ENCODE data around the gene B9D1.

Gene B9D1

DNA sequence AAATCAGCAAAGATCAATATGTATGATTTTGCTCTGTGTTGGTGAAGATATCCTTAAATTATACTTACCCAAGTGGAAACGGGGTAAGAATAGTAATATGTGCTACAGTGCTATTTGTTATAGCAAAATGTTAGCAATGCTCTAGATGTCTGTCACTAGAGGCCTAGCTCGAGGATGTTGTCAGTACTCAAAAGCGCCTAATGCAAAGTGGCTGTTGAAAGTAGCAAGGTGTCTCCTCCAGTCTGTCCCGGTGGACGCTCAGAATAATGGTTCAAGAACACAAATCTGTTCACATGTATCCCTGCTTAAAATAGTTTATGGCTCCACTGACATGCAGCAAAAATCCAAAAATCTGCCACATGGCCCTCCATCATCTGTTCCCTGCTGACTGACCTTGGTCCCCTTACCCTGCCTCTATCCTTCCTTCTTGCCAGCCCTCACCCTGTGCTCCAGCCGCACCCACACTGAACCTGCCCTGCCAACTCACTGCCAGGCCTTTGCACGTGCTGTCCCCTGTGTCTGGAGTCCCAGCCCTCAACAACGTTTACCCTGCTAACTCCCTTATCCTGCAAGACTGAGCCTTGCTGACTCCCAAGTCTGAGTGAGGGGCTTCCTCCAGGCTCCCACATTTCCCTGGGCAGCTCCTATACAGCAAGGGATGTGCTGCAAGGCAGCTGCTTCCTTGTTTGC lies 38.9 kb upstream of the B9D1 start:
- H3K36me3 ChIP-seq (ENCODE audit: insufficient read depth, low read length), result no peaks in the 10 kb centered on the region
- H3K4me3 ChIP-seq (ENCODE audit: low read length), result no peak overlapping the region
- H3K9me3 ChIP-seq (ENCODE audit: low read length), result no peaks in the 10 kb centered on the region
- H3K4me1 ChIP-seq (ENCODE audit: insufficient read depth, low read length), result no peaks in the 10 kb centered on the region
- H3K27me3 ChIP-seq (ENCODE audit: insufficient read depth, low read length), result no peaks in the 10 kb centered on the region
- H2AFZ ChIP-seq (ENCODE audit: low read depth, low read length), result no peak overlapping the region

DNA sequence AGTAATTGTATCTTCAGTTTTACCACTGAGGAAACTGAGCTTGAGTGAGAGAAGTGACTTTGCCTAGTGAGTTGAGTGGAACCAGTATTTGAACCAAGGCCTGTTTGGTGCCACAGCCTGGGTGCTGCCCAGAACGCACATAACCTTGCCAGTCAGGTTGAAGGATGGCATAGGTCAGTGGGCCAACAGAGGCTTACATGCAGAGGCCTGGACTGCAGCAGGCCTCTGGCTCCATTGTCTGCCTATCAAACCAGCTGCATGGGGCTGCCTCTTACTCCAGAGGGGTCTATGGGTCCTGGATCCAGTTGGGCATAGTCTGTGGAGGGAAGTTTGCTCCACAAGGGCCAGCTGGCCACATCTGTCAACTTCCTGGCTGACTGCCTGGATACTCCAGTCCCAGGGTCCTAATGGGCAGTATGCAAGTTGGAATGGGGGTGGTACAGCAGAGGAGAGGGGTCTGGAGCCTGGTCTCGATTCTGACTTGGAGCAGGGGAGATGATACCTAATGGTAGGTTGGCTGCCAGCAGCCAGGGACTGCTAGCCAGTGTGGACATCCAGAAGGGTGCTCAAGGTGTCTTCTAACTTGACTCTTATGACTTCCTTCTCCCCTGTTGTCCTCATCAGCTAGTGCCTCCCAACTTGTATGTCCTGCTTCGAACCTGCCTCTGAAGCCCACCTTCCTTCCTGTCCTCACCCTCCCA lies 37.4 kb upstream of the B9D1 start:
- H3K4me3 ChIP-seq (ENCODE audit: low read length), result no peak overlapping the region
- no peaks in the 10 kb centered on the region for H3K9me3 ChIP-seq (ENCODE audit: low read length)
- no peaks in the 10 kb centered on the region for H3K36me3 ChIP-seq (ENCODE audit: insufficient read depth, low read length)
- H2AFZ ChIP-seq (ENCODE audit: low read depth, low read length), result no peak overlapping the region
- H3K27me3 ChIP-seq (ENCODE audit: insufficient read depth, low read length), result no peaks in the 10 kb centered on the region
- H3K4me1 ChIP-seq (ENCODE audit: insufficient read depth, low read length), result no peaks in the 10 kb centered on the region

DNA sequence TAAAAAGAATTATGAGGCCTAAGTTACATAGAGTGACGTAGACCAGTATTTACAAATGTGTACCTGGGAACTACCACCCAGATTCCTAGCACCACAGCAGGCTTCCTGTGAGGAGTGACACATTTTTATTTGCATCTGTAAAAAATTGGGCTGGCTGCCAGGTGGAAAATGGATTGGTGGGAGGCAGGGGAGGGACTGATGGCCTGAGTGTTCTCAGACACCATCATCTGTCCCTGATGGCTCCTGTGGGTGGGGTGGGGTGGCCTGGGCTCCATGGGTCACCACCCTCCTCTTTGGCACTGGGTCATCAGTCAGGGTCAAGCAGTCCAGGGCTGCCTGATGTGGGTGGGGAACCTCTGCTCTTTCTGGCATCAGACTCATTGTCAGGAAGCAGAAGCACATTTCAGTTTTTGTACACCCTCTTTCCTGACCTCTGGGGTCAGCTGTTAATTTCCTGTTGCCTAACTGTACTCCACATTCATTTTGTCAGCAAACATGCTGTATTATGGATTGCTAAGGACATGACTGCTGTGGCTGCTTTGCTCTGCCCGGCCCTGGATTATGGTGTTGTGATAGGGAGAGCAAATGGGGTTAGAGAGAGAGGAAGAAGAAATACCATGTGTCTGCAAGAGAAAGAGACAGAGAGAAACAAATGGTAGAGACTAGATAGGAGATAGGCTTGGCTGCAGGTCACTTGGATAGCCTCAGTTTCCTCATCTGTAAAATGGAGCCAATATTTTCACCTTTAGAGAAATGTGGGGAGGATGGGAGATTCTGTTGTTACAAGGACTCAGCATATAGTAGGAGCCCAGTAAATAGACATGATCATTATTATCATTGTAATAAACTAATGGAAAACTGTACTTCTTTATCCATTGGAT lies 36.0 kb upstream of the B9D1 start:
- H3K4me1 ChIP-seq (ENCODE audit: insufficient read depth, low read length), result no peaks in the 10 kb centered on the region
- H3K4me3 ChIP-seq (ENCODE audit: low read length), result no peak overlapping the region
- H3K9me3 ChIP-seq (ENCODE audit: low read length), result no peaks in the 10 kb centered on the region
- no peaks in the 10 kb centered on the region for H3K36me3 ChIP-seq (ENCODE audit: insufficient read depth, low read length)
- no peak overlapping the region for H2AFZ ChIP-seq (ENCODE audit: low read depth, low read length)
- H3K27me3 ChIP-seq (ENCODE audit: insufficient read depth, low read length), result no peaks in the 10 kb centered on the region

DNA sequence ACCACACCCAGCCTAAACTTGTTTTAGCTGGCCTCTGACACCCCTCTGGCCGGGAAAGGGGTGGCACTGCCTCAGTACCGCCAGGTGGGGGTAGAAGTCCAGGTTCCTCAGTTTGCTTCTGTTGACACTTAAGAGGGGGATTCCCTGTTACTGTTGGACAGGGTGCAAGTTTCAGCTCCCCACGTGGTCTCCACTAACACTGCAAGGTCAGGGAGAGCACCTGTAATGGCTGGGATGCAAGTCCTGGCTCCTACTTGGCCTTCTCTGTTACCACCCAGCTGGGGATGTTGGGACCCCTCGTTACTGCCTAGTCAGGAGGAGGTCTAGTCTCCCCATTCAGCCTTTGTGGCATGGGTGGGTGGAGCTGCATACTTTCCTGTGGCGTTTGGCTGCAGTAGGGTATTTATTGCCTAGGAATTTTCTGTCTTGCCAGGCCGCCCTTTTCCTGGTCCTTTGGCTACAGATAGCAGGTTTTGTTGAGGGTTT lies 35.1 kb upstream of the B9D1 start:
- no peaks in the 10 kb centered on the region for H3K4me1 ChIP-seq (ENCODE audit: insufficient read depth, low read length)
- H3K36me3 ChIP-seq (ENCODE audit: insufficient read depth, low read length), result no peaks in the 10 kb centered on the region
- H3K4me3 ChIP-seq (ENCODE audit: low read length), result no peak overlapping the region
- H2AFZ ChIP-seq (ENCODE audit: low read depth, low read length), result no peak overlapping the region
- H3K27me3 ChIP-seq (ENCODE audit: insufficient read depth, low read length), result peaks cover 2% of the 10 kb centered on the region
- no peaks in the 10 kb centered on the region for H3K9me3 ChIP-seq (ENCODE audit: low read length)

DNA sequence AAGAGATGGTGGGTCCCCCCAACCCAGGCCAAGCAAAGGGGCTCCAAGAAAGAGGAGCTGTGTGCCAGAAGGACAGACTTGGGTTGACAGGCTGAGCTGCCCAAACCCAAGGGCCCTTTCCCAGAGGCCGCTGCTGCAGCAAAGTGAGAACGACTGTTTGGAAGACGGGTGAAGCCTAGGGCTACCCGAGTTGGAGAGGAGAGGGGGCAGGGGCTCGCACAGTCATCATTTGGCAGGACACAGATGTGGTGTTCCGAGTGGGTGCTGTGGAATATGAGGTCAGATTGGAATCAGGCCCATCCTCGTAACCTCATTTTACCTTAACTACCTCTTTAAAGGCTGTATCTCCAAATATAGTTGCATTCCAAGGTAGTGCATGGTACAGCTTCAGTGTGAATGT lies 29.8 kb upstream of the B9D1 start:
- Histone ChIP-seq H3K27me3 (ENCODE audit: insufficient read depth, low read length) (peaks cover 14% of the 10 kb centered on the region), H3K4me1 (ENCODE audit: insufficient read depth, low read length) (peaks cover 4% of the 10 kb centered on the region), H3K4me3 (ENCODE audit: low read length) (no peak overlapping the region), H3K9me3 (ENCODE audit: low read length) (no peaks in the 10 kb centered on the region), H3K36me3 (ENCODE audit: insufficient read depth, low read length) (no peaks in the 10 kb centered on the region), H2AFZ (ENCODE audit: low read depth, low read length) (no peak overlapping the region)

DNA sequence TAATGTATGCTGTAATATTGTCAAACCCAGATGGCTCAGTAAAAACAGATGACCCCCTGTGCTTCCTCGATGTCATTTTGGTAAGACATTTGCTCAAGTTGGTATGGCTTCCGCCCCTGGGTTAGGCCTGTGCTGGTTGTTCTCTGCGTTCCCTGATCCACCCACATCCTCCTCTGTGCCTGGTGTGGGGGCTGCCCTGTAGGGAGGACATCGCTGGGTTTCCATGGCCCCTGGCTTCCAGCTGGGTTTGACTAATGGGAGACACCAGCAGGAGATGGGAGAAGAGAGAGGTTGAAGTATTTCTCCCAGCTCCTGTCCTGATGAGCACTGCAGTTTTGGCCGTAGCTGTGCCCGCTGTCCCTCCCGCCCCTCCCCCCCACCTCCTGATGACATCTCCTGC lies 28.9 kb upstream of the B9D1 start:
- no peak overlapping the region for H3K4me3 ChIP-seq (ENCODE audit: low read length)

DNA sequence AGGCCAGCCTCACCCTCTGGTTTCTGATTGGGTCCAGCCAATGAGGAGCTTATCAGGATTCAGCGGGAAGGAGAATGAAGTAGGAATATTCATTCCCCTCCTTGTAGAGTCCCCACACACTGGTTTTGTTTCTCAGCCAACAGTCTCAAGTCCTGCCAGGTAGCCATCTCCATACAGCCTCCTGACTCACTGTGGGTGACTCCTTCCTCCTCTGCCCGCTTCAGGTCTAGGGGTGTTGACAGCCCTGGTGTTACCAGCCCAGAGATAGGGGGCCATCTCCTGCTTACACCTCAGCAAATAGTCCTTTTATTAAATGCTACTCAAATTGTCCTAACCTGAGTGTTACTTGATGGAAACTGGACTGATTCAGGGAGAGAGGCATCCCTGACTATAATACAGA lies 28.4 kb upstream of the B9D1 start:
- H3K36me3 ChIP-seq (ENCODE audit: insufficient read depth, low read length), result no peaks in the 10 kb centered on the region

More for the DNA sequence above, 28.9 kb upstream of the B9D1 start:
- Histone ChIP-seq H3K36me3 (ENCODE audit: insufficient read depth, low read length) (no peaks in the 10 kb centered on the region), H3K9me3 (ENCODE audit: low read length) (no peaks in the 10 kb centered on the region), H2AFZ (ENCODE audit: low read depth, low read length) (no peak overlapping the region), H3K4me1 (ENCODE audit: insufficient read depth, low read length) (peaks cover 13% of the 10 kb centered on the region), H3K27me3 (ENCODE audit: insufficient read depth, low read length) (peaks cover 14% of the 10 kb centered on the region)

DNA sequence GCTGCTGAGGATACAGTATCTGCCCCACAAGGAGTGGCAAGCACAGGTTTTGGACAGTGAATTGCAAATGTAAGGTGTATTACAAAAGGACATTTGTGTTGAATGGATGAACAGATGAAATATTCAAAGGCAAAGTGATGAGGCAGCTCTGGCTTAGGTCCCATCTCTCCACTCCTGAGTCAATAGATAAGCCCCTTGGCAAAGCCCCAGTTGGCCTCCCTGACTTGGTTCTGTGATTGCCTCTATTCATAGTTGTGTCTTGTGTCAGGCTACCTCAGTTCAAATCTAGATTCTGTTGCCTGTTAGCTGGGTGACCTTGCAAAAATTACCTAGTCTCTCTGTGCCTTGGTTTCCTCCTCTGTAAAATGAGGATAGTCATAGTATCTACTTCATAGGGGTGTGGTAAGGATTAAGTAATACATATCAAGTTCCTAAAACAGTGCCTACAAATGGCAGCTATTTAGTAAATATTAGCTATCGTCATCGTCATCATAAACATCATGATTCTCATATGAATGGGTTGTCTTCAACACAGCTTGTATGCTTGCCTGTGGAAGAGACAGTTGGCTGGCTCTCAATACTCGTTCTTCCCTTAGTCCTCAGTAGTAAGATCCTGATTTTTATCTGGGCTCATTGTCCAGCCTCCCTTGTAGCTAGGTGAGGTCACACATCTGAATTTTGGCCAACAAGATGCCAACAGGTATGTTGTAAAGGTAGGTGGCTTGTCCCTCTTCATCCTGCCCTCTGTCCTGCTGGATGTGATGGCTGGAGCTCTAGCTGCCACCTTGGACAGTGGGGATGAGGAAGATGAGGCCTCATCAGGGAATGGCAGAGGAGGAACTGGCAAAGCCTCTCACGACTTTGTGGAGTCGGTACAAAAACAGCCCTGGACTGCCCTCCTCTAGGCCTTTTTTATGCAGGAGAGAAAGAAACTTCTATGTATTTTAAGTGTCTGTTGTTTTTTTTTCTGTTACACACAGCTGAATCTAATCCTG lies 26.6 kb upstream of the B9D1 start:
- Histone ChIP-seq H3K36me3 (ENCODE audit: insufficient read depth, low read length) (peaks cover 12% of the 10 kb centered on the region), H3K27me3 (ENCODE audit: insufficient read depth, low read length) (peaks cover 14% of the 10 kb centered on the region), H3K4me3 (ENCODE audit: low read length) (no peak overlapping the region), H2AFZ (ENCODE audit: low read depth, low read length) (no peak overlapping the region), H3K9me3 (ENCODE audit: low read length) (no peaks in the 10 kb centered on the region), H3K4me1 (ENCODE audit: insufficient read depth, low read length) (peaks cover 17% of the 10 kb centered on the region)

More for the DNA sequence above, 28.4 kb upstream of the B9D1 start:
- peaks cover 14% of the 10 kb centered on the region for H3K27me3 ChIP-seq (ENCODE audit: insufficient read depth, low read length)
- peaks cover 17% of the 10 kb centered on the region for H3K4me1 ChIP-seq (ENCODE audit: insufficient read depth, low read length)
- H2AFZ ChIP-seq (ENCODE audit: low read depth, low read length), result no peak overlapping the region
- H3K4me3 ChIP-seq (ENCODE audit: low read length), result no peak overlapping the region
- no peaks in the 10 kb centered on the region for H3K9me3 ChIP-seq (ENCODE audit: low read length)

DNA sequence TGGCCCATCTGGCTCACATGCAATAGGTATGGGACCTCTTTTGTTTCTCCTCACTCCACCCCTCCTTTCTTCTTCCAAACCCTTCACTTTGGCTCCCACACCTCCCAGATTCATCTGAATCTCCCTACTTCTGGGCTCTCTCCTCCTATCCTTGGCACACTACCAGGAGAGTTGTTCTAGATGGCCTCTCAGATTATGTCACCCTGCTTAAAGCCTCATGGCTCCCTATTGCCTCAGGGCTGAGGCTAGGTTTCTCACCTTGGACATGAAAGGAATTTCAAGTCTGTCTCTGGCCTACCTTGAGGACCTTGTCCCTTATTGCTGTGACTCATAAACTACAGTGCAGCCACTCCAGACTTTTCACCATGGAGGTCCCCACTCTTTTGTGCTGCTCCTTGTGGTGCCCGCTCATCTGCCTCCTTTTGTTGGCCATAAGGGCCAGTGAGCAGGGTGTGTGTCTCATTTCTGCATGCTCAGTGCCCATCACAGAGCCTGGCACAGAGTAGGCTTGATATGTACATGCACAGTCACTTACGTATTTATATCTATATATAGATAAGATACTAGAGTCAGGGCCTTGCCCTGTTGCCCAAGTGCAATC lies 25.5 kb upstream of the B9D1 start:
- peaks cover 17% of the 10 kb centered on the region for H3K4me1 ChIP-seq (ENCODE audit: insufficient read depth, low read length)

DNA sequence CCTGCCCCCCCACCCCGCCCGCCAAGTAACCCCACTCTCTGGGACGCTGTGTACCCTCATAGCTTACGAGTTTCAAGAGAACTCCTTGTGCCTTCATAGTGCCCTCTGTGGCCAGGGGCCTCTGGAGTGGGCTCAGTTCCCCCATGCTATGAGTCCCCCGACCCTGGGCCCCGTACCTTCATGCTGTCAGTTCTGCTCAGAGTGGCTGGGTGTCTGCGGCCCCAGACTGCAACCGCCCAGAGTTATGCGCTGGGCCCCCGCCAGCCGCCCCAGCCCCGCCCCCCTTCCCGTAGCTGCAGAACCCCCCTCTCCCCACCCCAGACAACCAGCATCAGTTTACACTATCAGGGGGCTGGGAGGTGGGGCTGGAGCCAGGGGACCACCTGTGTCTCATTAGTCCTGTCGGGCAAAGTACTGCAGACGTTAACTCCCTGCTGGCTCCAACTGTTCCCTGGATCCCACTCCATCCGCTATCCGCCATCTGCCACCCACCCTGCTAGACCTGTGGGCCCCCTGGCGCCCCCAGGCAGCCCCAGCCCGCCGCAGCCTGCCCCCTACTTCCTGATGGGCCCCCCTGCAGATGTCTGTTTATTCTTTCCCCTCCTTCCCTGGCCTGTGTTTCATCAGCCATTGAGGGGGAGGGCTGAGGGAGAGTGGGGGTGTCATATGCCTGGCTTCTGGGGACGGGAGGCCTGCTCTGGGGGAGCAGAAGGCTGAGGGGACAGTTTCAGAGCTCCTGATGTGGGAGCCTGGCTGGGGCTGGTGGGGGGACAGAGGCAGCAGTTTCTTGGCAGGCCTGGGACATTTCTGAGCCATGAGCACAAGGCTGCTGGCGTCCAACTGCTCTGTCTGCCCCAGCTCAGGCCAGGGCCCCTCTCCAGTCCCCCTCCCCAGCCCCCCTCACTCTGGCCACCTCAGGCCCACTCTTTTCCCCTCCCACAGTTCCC lies 24.7 kb upstream of the B9D1 start, which contains the start of gene MFAP4:
TSS of gene MFAP4 (minus strand) at position 217 of the 947 bp plus-strand sequence. CDS start at position 182, 35 bp downstream.
- H3K4me1 ChIP-seq (ENCODE audit: insufficient read depth, low read length), result peaks cover 17% of the 10 kb centered on the region

More for the DNA sequence above, 25.5 kb upstream of the B9D1 start:
- Histone ChIP-seq H3K36me3 (ENCODE audit: insufficient read depth, low read length) (peaks cover 22% of the 10 kb centered on the region), H3K27me3 (ENCODE audit: insufficient read depth, low read length) (peaks cover 14% of the 10 kb centered on the region), H3K9me3 (ENCODE audit: low read length) (no peaks in the 10 kb centered on the region), H2AFZ (ENCODE audit: low read depth, low read length) (no peak overlapping the region), H3K4me3 (ENCODE audit: low read length) (no peak overlapping the region)

More for the DNA sequence above, 24.7 kb upstream of the B9D1 start, which contains the start of gene MFAP4:
- Histone ChIP-seq H3K4me3 (ENCODE audit: low read length) (no peak within 1 kb of the TSS), H3K36me3 (ENCODE audit: insufficient read depth, low read length) (peaks cover 29% of the 10 kb centered on the region), H3K9me3 (ENCODE audit: low read length) (no peaks in the 10 kb centered on the region), H3K27me3 (ENCODE audit: insufficient read depth, low read length) (peaks cover 9% of the 10 kb centered on the region), H2AFZ (ENCODE audit: low read depth, low read length) (no peak within 1 kb of the TSS)

Measured in neuron (in vitro differentiated cells).